Measurements from ENCODE around the gene ARSG. TPM values are rescaled to one million over a fixed set of nuclear protein-coding genes. Genes with fewer than 3 reads are reported as not detected.

ARSG gene
- total RNA-seq, 4 donors from 2014 or later: 4.3 to 16.8 (median 7.8) TPM

- intact Hi-C loops (cut with DNase I; ENCODE audit: low total_unique reads): loop anchor here (10.0 kb wide), 1 partner anchor 167 kb away; no protein-coding TSS in a partner anchor
- no peak for TF ChIP-seq POLR2A (IDR thresholded peaks at IDR 0.05)
- TF ChIP-seq CTCF (IDR thresholded peaks at IDR 0.05): no peak
- H3K4me3 ChIP-seq (ENCODE audit: low read depth, poor library complexity, severe bottlenecking): no peak overlapping the region
- DNase-seq (ENCODE audit: low spot score in 2 of 2): peak in 1 of 2 donors; percentile 74
- 92 to 94% methylated on average over 14 of the region's 14 CpGs for WGBS, 2 donors
Observed at GRCh38 chr17:68432086-68432864, 141.0 kb downstream of the ARSG start.

GRCh38 chr17:68433211-68433610 lies 141.9 kb downstream of the ARSG start:
- DNase-seq (ENCODE audit: low spot score in 2 of 2): peak in 1 of 2 donors; percentile 53
- 88 to 90% methylated on average over 9 of the region's 9 CpGs for WGBS, 2 donors
- no peak for TF ChIP-seq CTCF (IDR thresholded peaks at IDR 0.05)
- no peak for TF ChIP-seq POLR2A (IDR thresholded peaks at IDR 0.05)
- intact Hi-C loops (cut with DNase I; ENCODE audit: low total_unique reads): loop anchor here (10.0 kb wide), 1 partner anchor 168 kb away; no protein-coding TSS in a partner anchor
- no peak overlapping the region for H3K4me3 ChIP-seq (ENCODE audit: low read depth, poor library complexity, severe bottlenecking)

GRCh38 chr17:68433911-68434508 lies 142.7 kb downstream of the ARSG start:
- DNase-seq (ENCODE audit: low spot score in 2 of 2): peak in 1 of 2 donors; percentile 52
- intact Hi-C loops (cut with DNase I; ENCODE audit: low total_unique reads): loop anchor here (10.0 kb wide), 1 partner anchor 169 kb away; no protein-coding TSS in a partner anchor
- WGBS, 2 donors: 87 to 91% methylated on average over 12 of the region's 12 CpGs

GRCh38 chr17:68435361-68435760 lies 144.1 kb downstream of the ARSG start:
- 93 to 94% methylated on average over 6 of the region's 6 CpGs for WGBS, 2 donors
- DNase-seq (ENCODE audit: low spot score in 2 of 2): peak in 1 of 2 donors; percentile 48
- no peak overlapping the region for H3K4me3 ChIP-seq (ENCODE audit: low read depth, poor library complexity, severe bottlenecking)
- TF ChIP-seq POLR2A (IDR thresholded peaks at IDR 0.05): no peak
- no peak for TF ChIP-seq CTCF (IDR thresholded peaks at IDR 0.05)
- intact Hi-C loops (cut with DNase I; ENCODE audit: low total_unique reads): loop anchor here (10.0 kb wide), 1 partner anchor 171 kb away; no protein-coding TSS in a partner anchor

More at GRCh38 chr17:68433911-68434508, 142.7 kb downstream of the ARSG start:
- TF ChIP-seq POLR2A (IDR thresholded peaks at IDR 0.05): no peak
- no peak for TF ChIP-seq CTCF (IDR thresholded peaks at IDR 0.05)
- no peak overlapping the region for H3K4me3 ChIP-seq (ENCODE audit: low read depth, poor library complexity, severe bottlenecking)

- H3K4me3 ChIP-seq (ENCODE audit: low read depth, poor library complexity, severe bottlenecking): no peak overlapping the region
- intact Hi-C loops (cut with DNase I; ENCODE audit: low total_unique reads): loop anchor here (10.0 kb wide), 1 partner anchor 171 kb away; no protein-coding TSS in a partner anchor
- TF ChIP-seq CTCF (IDR thresholded peaks at IDR 0.05) (peak in 1 of 3 donors; percentile 94), POLR2A (IDR thresholded peaks at IDR 0.05) (no peak)
- peak; percentile 84 to 96 for DNase-seq (ENCODE audit: low spot score in 2 of 2)
- WGBS, 2 donors: 41 to 43% methylated on average over 20 of the region's 20 CpGs
Observed at GRCh38 chr17:68435876-68436842, 144.9 kb downstream of the ARSG start.
